Naive B cell (primary cell): ENCODE results near the gene ADAM23. TPM values are rescaled to one million over a fixed set of nuclear protein-coding genes. Genes with fewer than 3 reads are reported as not detected.
A peak's percentile ranks its signal among the peaks of the same experiment; 100 is the strongest.

Source experiments
- ATAC-seq, 2 donors: fragments of 150-1000 bp; cut with Tn5 transposase; 2 replicates each; pipeline ENCODE4 v1.10.0; 2021; ENCODE audit warnings: low read depth in 2 of 2, mild to moderate bottlenecking in 2 of 2, moderate library complexity in 2 of 2
- DNase-seq: peaks from one replicate; pipeline ENCODE4 v3.0.0; 2022
- H3K27ac Mint-ChIP-seq, 6 donors: one replicate each; pipeline ENCODE4 v1.8.0; 2020 to 2022; ENCODE audit warnings: mild to moderate bottlenecking in 6 of 6, mixed read lengths in 6 of 6, moderate library complexity in 5 of 6, inconsistent platforms in 2 of 6
- H3K27me3 Mint-ChIP-seq, 3 donors: one replicate each; pipeline ENCODE4 v1.8.0; 2021 to 2022; ENCODE audit warnings: mixed read lengths in 3 of 3, mild to moderate bottlenecking in 1 of 3
- H3K36me3 Mint-ChIP-seq, 2 donors: one replicate each; pipeline ENCODE4 v1.8.0; 2020 to 2022; ENCODE audit warnings: mixed read lengths in 2 of 2, inconsistent platforms in 1 of 2, mild to moderate bottlenecking in 1 of 2
- H3K4me1 Mint-ChIP-seq, 3 donors: one replicate each; pipeline ENCODE4 v1.8.0; 2020 to 2022; ENCODE audit warnings: mixed read lengths in 3 of 3, inconsistent platforms in 1 of 3, mild to moderate bottlenecking in 1 of 3, moderate library complexity in 1 of 3
- H3K4me3 Mint-ChIP-seq, 8 donors: one replicate each; pipeline ENCODE4 v1.8.0; 2020 to 2022; ENCODE audit warnings: mild to moderate bottlenecking in 8 of 8, mixed read lengths in 8 of 8, moderate library complexity in 8 of 8, inconsistent platforms in 2 of 8
- H3K9me3 Mint-ChIP-seq, 7 donors: one replicate each; pipeline ENCODE4 v1.8.0; 2020 to 2022; ENCODE audit warnings: mixed read lengths in 7 of 7, mild to moderate bottlenecking in 5 of 7, inconsistent platforms in 2 of 7, moderate library complexity in 1 of 7
- polyA plus RNA-seq, 6 donors: library from polyadenylated mRNA; unstranded; fragments of 300-500 nt; fragmentation: Illumina TruSeq; gene quantifications; one replicate each; pipeline ENCODE4 v1.2.3, GENCODE V29; 2021; ENCODE audit warnings: low read depth in 6 of 6

ADAM23 gene
- polyA plus RNA-seq, 6 donors from 2014 or later = 0.26 to 2.9 (median 2.2) TPM

- no peak for ATAC-seq
- peaks cover 0 to 8% (median 0%) of the 10 kb centered on the region in 3 donors for H3K4me1 Mint-ChIP-seq
These were observed 87.4 kb downstream of the ADAM23 start for GRCh38 chr2:206530727-206531126.

GRCh38 chr2:206531996-206532543 lies 88.7 kb downstream of the ADAM23 start:
- Mint-ChIP-seq H3K27ac (no peak overlapping the region), H3K4me1 (peaks cover 0 to 8% (median 0%) of the 10 kb centered on the region in 3 donors), H3K36me3 (no peaks in the 10 kb centered on the region), H3K9me3 (no peaks in the 10 kb centered on the region), H3K4me3 (no peak overlapping the region), H3K27me3 (no peaks in the 10 kb centered on the region)
- ATAC-seq (no peak), DNase-seq (no peak)

More at GRCh38 chr2:206530727-206531126, 87.4 kb downstream of the ADAM23 start:
- Mint-ChIP-seq H3K36me3 (no peaks in the 10 kb centered on the region), H3K4me3 (no peak overlapping the region), H3K9me3 (no peaks in the 10 kb centered on the region), H3K27ac (no peak overlapping the region), H3K27me3 (no peaks in the 10 kb centered on the region)
- no peak for DNase-seq

GRCh38 chr2:206533977-206534376 lies 90.6 kb downstream of the ADAM23 start:
- no peak overlapping the region for H3K4me3 Mint-ChIP-seq
- no peaks in the 10 kb centered on the region for H3K27me3 Mint-ChIP-seq
- H3K36me3 Mint-ChIP-seq = no peaks in the 10 kb centered on the region
- no peak for DNase-seq
- H3K4me1 Mint-ChIP-seq = peaks cover 0 to 8% (median 0%) of the 10 kb centered on the region in 3 donors
- no peaks in the 10 kb centered on the region for H3K9me3 Mint-ChIP-seq
- no peak overlapping the region for H3K27ac Mint-ChIP-seq
- ATAC-seq = no peak

- Mint-ChIP-seq H3K4me3 (no peak overlapping the region), H3K27me3 (no peaks in the 10 kb centered on the region), H3K9me3 (no peaks in the 10 kb centered on the region), H3K36me3 (no peaks in the 10 kb centered on the region), H3K27ac (no peak overlapping the region), H3K4me1 (peaks cover 0 to 8% (median 0%) of the 10 kb centered on the region in 3 donors)
- DNase-seq = no peak
- ATAC-seq = peak in 1 of 2 donors; percentile 35
These were observed 92.1 kb downstream of the ADAM23 start for GRCh38 chr2:206535260-206535986.

GRCh38 chr2:206540757-206541156 lies 97.4 kb downstream of the ADAM23 start:
- H3K27me3 Mint-ChIP-seq = no peaks in the 10 kb centered on the region

GRCh38 chr2:206543073-206543472 lies 99.7 kb downstream of the ADAM23 start:
- Mint-ChIP-seq H3K36me3 (no peaks in the 10 kb centered on the region), H3K4me1 (no peaks in the 10 kb centered on the region), H3K27ac (no peak overlapping the region), H3K27me3 (no peaks in the 10 kb centered on the region), H3K9me3 (no peaks in the 10 kb centered on the region), H3K4me3 (no peak overlapping the region)
- ATAC-seq (no peak), DNase-seq (no peak)

More at GRCh38 chr2:206540757-206541156, 97.4 kb downstream of the ADAM23 start:
- no peaks in the 10 kb centered on the region for H3K4me1 Mint-ChIP-seq
- DNase-seq (no peak), ATAC-seq (no peak)
- H3K27ac Mint-ChIP-seq = no peak overlapping the region
- no peaks in the 10 kb centered on the region for H3K36me3 Mint-ChIP-seq
- H3K4me3 Mint-ChIP-seq = no peak overlapping the region
- H3K9me3 Mint-ChIP-seq = no peaks in the 10 kb centered on the region

- Mint-ChIP-seq H3K36me3 (no peaks in the 10 kb centered on the region), H3K27me3 (no peaks in the 10 kb centered on the region), H3K4me3 (no peak overlapping the region), H3K9me3 (no peaks in the 10 kb centered on the region), H3K27ac (no peak overlapping the region), H3K4me1 (no peaks in the 10 kb centered on the region)
- no peak for ATAC-seq
- no peak for DNase-seq
These were observed 105.1 kb downstream of the ADAM23 start for GRCh38 chr2:206548383-206548782.

GRCh38 chr2:206555721-206556120 lies 112.4 kb downstream of the ADAM23 start:
- DNase-seq (no peak), ATAC-seq (no peak)
- Mint-ChIP-seq H3K9me3 (no peaks in the 10 kb centered on the region), H3K4me3 (no peak overlapping the region), H3K27ac (no peak overlapping the region), H3K27me3 (no peaks in the 10 kb centered on the region), H3K36me3 (no peaks in the 10 kb centered on the region), H3K4me1 (no peaks in the 10 kb centered on the region)

GRCh38 chr2:206556357-206556949 lies 113.1 kb downstream of the ADAM23 start:
- H3K4me3 Mint-ChIP-seq = no peak overlapping the region
- no peaks in the 10 kb centered on the region for H3K9me3 Mint-ChIP-seq
- ATAC-seq = peak in 1 of 2 donors; percentile 39
- no peak overlapping the region for H3K27ac Mint-ChIP-seq
- DNase-seq = no peak
- no peaks in the 10 kb centered on the region for H3K27me3 Mint-ChIP-seq
- H3K36me3 Mint-ChIP-seq = no peaks in the 10 kb centered on the region
- H3K4me1 Mint-ChIP-seq = no peaks in the 10 kb centered on the region

GRCh38 chr2:206557321-206557720 lies 114.0 kb downstream of the ADAM23 start:
- Mint-ChIP-seq H3K4me1 (no peaks in the 10 kb centered on the region), H3K36me3 (no peaks in the 10 kb centered on the region), H3K9me3 (no peaks in the 10 kb centered on the region), H3K27ac (no peak overlapping the region), H3K4me3 (no peak overlapping the region), H3K27me3 (no peaks in the 10 kb centered on the region)
- DNase-seq (no peak), ATAC-seq (no peak)

- H3K9me3 Mint-ChIP-seq = no peaks in the 10 kb centered on the region
- no peaks in the 10 kb centered on the region for H3K4me1 Mint-ChIP-seq
- H3K36me3 Mint-ChIP-seq = no peaks in the 10 kb centered on the region
- no peaks in the 10 kb centered on the region for H3K27me3 Mint-ChIP-seq
- no peak overlapping the region for H3K27ac Mint-ChIP-seq
- no peak overlapping the region for H3K4me3 Mint-ChIP-seq
- ATAC-seq (no peak), DNase-seq (no peak)
These were observed 115.2 kb downstream of the ADAM23 start for GRCh38 chr2:206558492-206558891.

- no peak for ATAC-seq
- no peaks in the 10 kb centered on the region for H3K36me3 Mint-ChIP-seq
These were observed 118.6 kb downstream of the ADAM23 start for GRCh38 chr2:206561962-206562361.

GRCh38 chr2:206562375-206562774 lies 119.0 kb downstream of the ADAM23 start:
- H3K9me3 Mint-ChIP-seq = no peaks in the 10 kb centered on the region
- no peak overlapping the region for H3K4me3 Mint-ChIP-seq
- DNase-seq (no peak), ATAC-seq (no peak)
- no peaks in the 10 kb centered on the region for H3K36me3 Mint-ChIP-seq
- no peaks in the 10 kb centered on the region for H3K27me3 Mint-ChIP-seq
- no peaks in the 10 kb centered on the region for H3K4me1 Mint-ChIP-seq
- no peak overlapping the region for H3K27ac Mint-ChIP-seq

More at GRCh38 chr2:206561962-206562361, 118.6 kb downstream of the ADAM23 start:
- Mint-ChIP-seq H3K4me3 (no peak overlapping the region), H3K27ac (peak overlapping the region in 1 of 6 donors; percentile 15), H3K4me1 (no peaks in the 10 kb centered on the region), H3K27me3 (no peaks in the 10 kb centered on the region), H3K9me3 (no peaks in the 10 kb centered on the region)
- no peak for DNase-seq

- no peaks in the 10 kb centered on the region for H3K36me3 Mint-ChIP-seq
- no peak overlapping the region for H3K4me3 Mint-ChIP-seq
- no peaks in the 10 kb centered on the region for H3K27me3 Mint-ChIP-seq
- H3K9me3 Mint-ChIP-seq = no peaks in the 10 kb centered on the region
- ATAC-seq = no peak
- H3K27ac Mint-ChIP-seq = no peak overlapping the region
- no peak for DNase-seq
- no peaks in the 10 kb centered on the region for H3K4me1 Mint-ChIP-seq
These were observed 120.0 kb downstream of the ADAM23 start for GRCh38 chr2:206563374-206563773.
